Left lung (tissue), 10 donors: ENCODE data around the gene PALLD. TPM values are rescaled to one million over a fixed set of nuclear protein-coding genes. Genes with fewer than 3 reads are reported as not detected.

Experiments
- ATAC-seq: fragments of 200-7000 bp; cut with Tn5 transposase; one replicate; pipeline ENCODE4 v1.9.1; 2020; ENCODE audit warnings: moderate library complexity
- DNase-seq, 4 donors: peaks; one replicate each; pipeline ENCODE4 v3.0.0-alpha.2; 2013 to 2020
- H3K27ac ChIP-seq, 2 donors: fragments of 200-600 bp; sonication (generic) in 1 of 2; one replicate each; pipeline versions ENCODE4 v1.5.0 to v1.8.0; 2020 to 2021
- H3K27me3 ChIP-seq, 2 donors: fragments of 200-600 bp; sonication (generic) in 1 of 2; one replicate each; pipeline versions ENCODE4 v1.5.0 to v1.8.0; 2020 to 2021
- H3K36me3 ChIP-seq, 2 donors: fragments of 200-600 bp; sonication (generic) in 1 of 2; one replicate each; pipeline versions ENCODE4 v1.5.0 to v1.8.0; 2020 to 2021
- H3K4me1 ChIP-seq, 2 donors: fragments of 200-600 bp; one replicate each; pipeline ENCODE4 v1.8.0; 2021
- H3K4me3 ChIP-seq, 2 donors: fragments of 200-600 bp; sonication (generic) in 1 of 2; one replicate each; pipeline versions ENCODE4 v1.5.0 to v1.8.0; 2020 to 2021; ENCODE audit warnings: mild to moderate bottlenecking in 1 of 2
- H3K9me3 ChIP-seq, 2 donors: fragments of 200-600 bp; sonication (generic) in 1 of 2; one replicate each; pipeline versions ENCODE4 v1.5.0 to v1.8.0; 2020 to 2021
- CTCF ChIP-seq, 2 donors: fragments of 200-600 bp; sonication (generic) in 1 of 2; IDR thresholded peaks; one replicate each; pipeline versions ENCODE4 v1.5.0 to v1.8.0; 2021; ENCODE audit warnings: antibody characterized with exemption in 2 of 2
- intact Hi-C, 2 donors: fragments of 100-400 bp; cut with DNase I; formaldehyde crosslinking; loops; one replicate each; pipeline versions ENCODE4 v1.11.2 to v1.14.2; 2022
- polyA plus RNA-seq, 6 donors: library from polyadenylated mRNA; unstranded; fragments of 120-200 nt; gene quantifications; one replicate each; pipeline ENCODE4 v1.2.1, GENCODE V29; 2013; ENCODE audit not compliant: insufficient read length in 6 of 6
- total RNA-seq, 2 donors: library from RNA; stranded (reverse); fragmentation: NEBNext Ultra II Directional; extraction: Animal tissue kit (Norgen Biotek cat#: 25700); gene quantifications; one replicate each; pipeline ENCODE4 v1.2.1, GENCODE V29; 2021
- donor health status: DM: no; HTN: yes; CAD: no.
- donor health status: DM: no; HTN: no; CAD: no.

Gene PALLD
- total and polyA plus RNA-seq, 8 donors = 67.5 to 194 (median 80.4) TPM

GRCh38 chr4:168501407-168501806, 4.6 kb downstream of the PALLD start:
- H3K27ac ChIP-seq = no peak overlapping the region
- H3K27me3 ChIP-seq = no peaks in the 10 kb centered on the region
- intact Hi-C loops = no loop called here
- TF ChIP-seq CTCF (IDR thresholded peaks at IDR 0.05) = no peak
- no peak overlapping the region for H3K4me3 ChIP-seq
- H3K4me1 ChIP-seq = peaks cover 0 to 35% of the 10 kb centered on the region in 2 donors
- no peaks in the 10 kb centered on the region for H3K9me3 ChIP-seq
- DNase-seq (no peak), ATAC-seq (peak; percentile 82)
- no peaks in the 10 kb centered on the region for H3K36me3 ChIP-seq

- ATAC-seq = no peak
- DNase-seq = no peak
- no peaks in the 10 kb centered on the region for H3K9me3 ChIP-seq
- H3K4me1 ChIP-seq = peaks cover 0 to 38% of the 10 kb centered on the region in 2 donors
- intact Hi-C loops = no loop called here
- no peaks in the 10 kb centered on the region for H3K36me3 ChIP-seq
- H3K4me3 ChIP-seq = no peak overlapping the region
- no peak for TF ChIP-seq CTCF (IDR thresholded peaks at IDR 0.05)
- H3K27me3 ChIP-seq = no peaks in the 10 kb centered on the region
- H3K27ac ChIP-seq = peak overlapping the region in 1 of 2 donors; percentile 93
Observed at GRCh38 chr4:168502861-168503260, 6.0 kb downstream of the PALLD start.

- Histone ChIP-seq H3K4me3 (no peak overlapping the region), H3K27me3 (no peaks in the 10 kb centered on the region), H3K36me3 (no peaks in the 10 kb centered on the region), H3K4me1 (peaks cover 0 to 38% of the 10 kb centered on the region in 2 donors), H3K9me3 (no peaks in the 10 kb centered on the region), H3K27ac (peak overlapping the region; percentile 34 to 93)
- no peak for TF ChIP-seq CTCF (IDR thresholded peaks at IDR 0.05)
- intact Hi-C loops = no loop called here
- DNase-seq (no peak), ATAC-seq (peak; percentile 54)
Observed at GRCh38 chr4:168503652-168504362, 7.0 kb downstream of the PALLD start.

DNA sequence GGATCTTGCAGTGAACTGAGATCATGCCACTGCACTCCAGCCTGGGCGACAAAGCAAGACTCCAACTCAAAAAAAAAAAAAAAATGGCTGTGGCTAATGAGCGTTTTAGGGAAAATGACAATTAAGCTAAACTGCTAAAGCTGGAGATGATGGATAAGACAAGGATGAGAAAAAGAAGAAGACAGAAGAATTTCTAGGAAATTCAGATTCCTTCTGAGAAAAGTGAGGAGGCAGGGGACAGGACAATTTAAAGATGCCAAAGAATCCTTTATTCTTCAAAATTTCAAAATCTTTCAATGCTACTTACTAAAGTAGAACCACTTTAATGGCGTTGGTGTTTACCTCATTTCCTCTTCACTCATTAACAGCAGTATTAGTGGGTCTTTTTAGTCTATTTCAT, 7.7 kb downstream of the PALLD start:
- Histone ChIP-seq H3K36me3 (no peaks in the 10 kb centered on the region), H3K9me3 (no peaks in the 10 kb centered on the region), H3K4me3 (no peak overlapping the region), H3K27me3 (no peaks in the 10 kb centered on the region), H3K27ac (peak overlapping the region in 1 of 2 donors; percentile 93), H3K4me1 (peaks cover 0 to 44% of the 10 kb centered on the region in 2 donors)
- intact Hi-C loops = no loop called here
- no peak for ATAC-seq
- DNase-seq = no peak
- no peak for TF ChIP-seq CTCF (IDR thresholded peaks at IDR 0.05)

DNA sequence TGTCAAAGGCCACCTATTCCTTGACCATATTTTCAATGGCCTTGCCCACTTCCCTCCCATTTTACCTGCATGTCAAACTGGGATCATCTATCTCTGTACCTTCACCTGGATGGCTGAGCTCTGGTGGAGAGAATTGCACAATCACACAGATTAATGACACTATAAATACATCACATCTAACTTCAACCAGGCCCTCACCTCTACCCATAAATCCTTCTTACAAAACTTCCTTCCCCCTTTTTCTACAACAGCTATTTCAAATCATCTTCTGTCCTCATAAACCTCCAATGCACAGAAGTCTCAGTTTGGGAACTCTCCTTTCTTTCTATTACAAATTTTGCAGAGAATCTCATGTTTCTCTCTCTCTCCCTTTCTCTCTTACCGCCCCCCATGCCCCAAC, 9.2 kb downstream of the PALLD start:
- TF ChIP-seq CTCF (IDR thresholded peaks at IDR 0.05) = no peak
- DNase-seq (no peak), ATAC-seq (no peak)
- no peaks in the 10 kb centered on the region for H3K27me3 ChIP-seq
- peak overlapping the region in 1 of 2 donors; percentile 93 for H3K27ac ChIP-seq
- H3K4me3 ChIP-seq = no peak overlapping the region
- no peaks in the 10 kb centered on the region for H3K36me3 ChIP-seq
- intact Hi-C loops = no loop called here
- peaks cover 0 to 57% of the 10 kb centered on the region in 2 donors for H3K4me1 ChIP-seq
- H3K9me3 ChIP-seq = no peaks in the 10 kb centered on the region
